Neural cell (in vitro differentiated cells): Measurements from ENCODE around the gene LRCH1. TPM values are rescaled to one million over a fixed set of nuclear protein-coding genes. Genes with fewer than 3 reads are reported as not detected.

Experiments used
- H2AFZ ChIP-seq: fragments of 200-600, 300-800 bp; sonication (generic), shearing (Covaris generic); 2 replicates; pipeline ENCODE4 v1.6.0; 2014; ENCODE audit warnings: low read depth, mild to moderate bottlenecking, antibody characterized with exemption, low read length, moderate library complexity
- H3F3A ChIP-seq: fragments of 200-600 bp; shearing (Covaris generic); 2 replicates; pipeline ENCODE4 v1.6.1; 2016; ENCODE audit warnings: mild to moderate bottlenecking, moderate library complexity, mixed read lengths, antibody characterized with exemption, low read length; ENCODE audit not compliant: insufficient read depth, poor library complexity, severe bottlenecking
- H3K27ac ChIP-seq: fragments of 200-600, 300-800 bp; sonication (generic), shearing (Covaris generic); 2 replicates; pipeline ENCODE4 v1.5.1; 2014; ENCODE audit warnings: mild to moderate bottlenecking, low read length, moderate library complexity
- H3K27me3 ChIP-seq: fragments of 300-800, 200-600 bp; sonication (generic), shearing (Covaris generic); 2 replicates; pipeline ENCODE4 v1.6.0; 2014; ENCODE audit warnings: mild to moderate bottlenecking, low read depth, low read length, moderate library complexity; ENCODE audit not compliant: insufficient read depth
- H3K36me3 ChIP-seq: fragments of 300-800, 200-600 bp; sonication (generic), shearing (Covaris generic); 2 replicates; pipeline ENCODE4 v1.5.1; 2014; ENCODE audit warnings: mild to moderate bottlenecking, antibody characterized with exemption, low read length, moderate library complexity; ENCODE audit not compliant: insufficient read depth
- H3K4me2 ChIP-seq: fragments of 300-800, 200-600 bp; sonication (generic), shearing (Covaris generic); 2 replicates; pipeline ENCODE4 v1.6.0; 2014; ENCODE audit warnings: mild to moderate bottlenecking, low read length
- H3K4me3 ChIP-seq: fragments of 300-800, 200-600 bp; sonication (generic), shearing (Covaris generic); 2 replicates; pipeline ENCODE4 v1.5.1; 2014; ENCODE audit warnings: mild to moderate bottlenecking, low read length, moderate library complexity
- H3K79me2 ChIP-seq: fragments of 200-600 bp; shearing (Covaris generic); replicated peaks from 2 replicates; pipeline ENCODE4 v1.6.0; 2014; ENCODE audit warnings: mild to moderate bottlenecking, low read length, moderate library complexity; ENCODE audit not compliant: insufficient read depth
- H3K9ac ChIP-seq: fragments of 300-800, 200-600 bp; sonication (generic), shearing (Covaris generic); 2 replicates; pipeline ENCODE4 v1.6.1; 2016; ENCODE audit warnings: mild to moderate bottlenecking, low read length, mixed read lengths
- H3K9me2 ChIP-seq: fragments of 200-600 bp; shearing (Covaris generic); 2 replicates; pipeline ENCODE4 v1.6.1; 2016; ENCODE audit warnings: mild to moderate bottlenecking, low read length, mixed read lengths; ENCODE audit not compliant: insufficient read depth
- H3K9me3 ChIP-seq: fragments of 200-600, 300-800 bp; sonication (generic), shearing (Covaris generic); 2 replicates; pipeline ENCODE4 v1.6.1; 2016; ENCODE audit warnings: mild to moderate bottlenecking, mixed run types, low read length, moderate library complexity, mixed read lengths
- H4K20me1 ChIP-seq: fragments of 200-600 bp; shearing (Covaris generic); 2 replicates; pipeline ENCODE4 v1.6.1; 2016; ENCODE audit warnings: mild to moderate bottlenecking, mixed run types; ENCODE audit not compliant: insufficient read depth
- EP300 ChIP-seq: fragments of 450-650 bp; conservative IDR thresholded peaks from 2 replicates; pipeline ENCODE4 v1.6.1; 2014; ENCODE audit warnings: antibody characterized with exemption, mild to moderate bottlenecking, moderate library complexity; ENCODE audit not compliant: poor library complexity, severe bottlenecking
- EZH2 ChIP-seq: fragments of 200-600, 300-800 bp; shearing (Covaris generic), sonication (generic); IDR thresholded peaks from 2 replicates; pipeline ENCODE4 v1.6.1; 2014; ENCODE audit warnings: antibody characterized with exemption, low read length, borderline replicate concordance, mild to moderate bottlenecking; ENCODE audit not compliant: insufficient read depth, poor library complexity, severe bottlenecking
- MXI1 ChIP-seq: fragments of 450-650 bp; conservative IDR thresholded peaks from 2 replicates; pipeline ENCODE4 v1.6.1; 2014; ENCODE audit warnings: antibody characterized with exemption, mild to moderate bottlenecking; ENCODE audit not compliant: poor library complexity, severe bottlenecking
- POLR2AphosphoS5 ChIP-seq: IDR thresholded peaks from 2 replicates; pipeline ENCODE4 v1.6.1; 2012
- RAD21 ChIP-seq: fragments of 450-650 bp; conservative IDR thresholded peaks from 2 replicates; pipeline ENCODE4 v1.6.1; 2014; ENCODE audit warnings: antibody characterized with exemption, mild to moderate bottlenecking, moderate library complexity
- REST ChIP-seq: IDR thresholded peaks from 2 replicates; pipeline ENCODE4 v1.6.1; 2012; ENCODE audit warnings: borderline replicate concordance
- SMC3 ChIP-seq: fragments of 450-650 bp; conservative IDR thresholded peaks from 2 replicates; pipeline ENCODE4 v1.6.1; 2014; ENCODE audit warnings: antibody characterized with exemption, mild to moderate bottlenecking, moderate library complexity; ENCODE audit not compliant: poor library complexity
- TAF1 ChIP-seq: IDR thresholded peaks from 2 replicates; pipeline ENCODE4 v1.6.1; 2012; ENCODE audit warnings: low read depth
- polyA plus RNA-seq: library from polyadenylated mRNA; depleted of rRNA; stranded (reverse); fragments of >200 nt; gene quantifications from 2 replicates; pipeline ENCODE4 v1.2.3, GENCODE V29; 2014
- TF ChIP-seq, protein P1 (sequence below): fragments of 450-650 bp; IDR thresholded peaks from 2 replicates; pipeline ENCODE4 v1.5.1; 2014; ENCODE audit warnings: antibody characterized with exemption, mild to moderate bottlenecking, moderate library complexity; ENCODE audit not compliant: poor library complexity, severe bottlenecking

LRCH1 gene
- polyA plus RNA-seq, 1 donor from 2014 or later: 15.4 TPM

- H3K4me3 ChIP-seq: no peak overlapping the region
Observed at GRCh38 chr13:46795321-46795720, 242.4 kb downstream of the LRCH1 start.

GRCh38 chr13:46796129-46796514, 243.2 kb downstream of the LRCH1 start:
- Histone ChIP-seq H3K27ac (peak overlapping the region; percentile 80), H3K79me2 (no peaks in the 10 kb centered on the region)

More at GRCh38 chr13:46795321-46795720, 242.4 kb downstream of the LRCH1 start:
- Histone ChIP-seq H4K20me1 (no peaks in the 10 kb centered on the region), H3K9me2 (no peaks in the 10 kb centered on the region), H3K27me3 (no peaks in the 10 kb centered on the region), H3K9ac (no peak overlapping the region), H3K36me3 (peaks cover 7% of the 10 kb centered on the region), H3K79me2 (no peaks in the 10 kb centered on the region), H3F3A (peaks cover 5% of the 10 kb centered on the region), H2AFZ (no peak overlapping the region), H3K9me3 (no peaks in the 10 kb centered on the region), H3K27ac (no peak overlapping the region), H3K4me2 (no peak overlapping the region)
- no peak for TF ChIP-seq POLR2AphosphoS5
- TF ChIP-seq, protein P1, sequence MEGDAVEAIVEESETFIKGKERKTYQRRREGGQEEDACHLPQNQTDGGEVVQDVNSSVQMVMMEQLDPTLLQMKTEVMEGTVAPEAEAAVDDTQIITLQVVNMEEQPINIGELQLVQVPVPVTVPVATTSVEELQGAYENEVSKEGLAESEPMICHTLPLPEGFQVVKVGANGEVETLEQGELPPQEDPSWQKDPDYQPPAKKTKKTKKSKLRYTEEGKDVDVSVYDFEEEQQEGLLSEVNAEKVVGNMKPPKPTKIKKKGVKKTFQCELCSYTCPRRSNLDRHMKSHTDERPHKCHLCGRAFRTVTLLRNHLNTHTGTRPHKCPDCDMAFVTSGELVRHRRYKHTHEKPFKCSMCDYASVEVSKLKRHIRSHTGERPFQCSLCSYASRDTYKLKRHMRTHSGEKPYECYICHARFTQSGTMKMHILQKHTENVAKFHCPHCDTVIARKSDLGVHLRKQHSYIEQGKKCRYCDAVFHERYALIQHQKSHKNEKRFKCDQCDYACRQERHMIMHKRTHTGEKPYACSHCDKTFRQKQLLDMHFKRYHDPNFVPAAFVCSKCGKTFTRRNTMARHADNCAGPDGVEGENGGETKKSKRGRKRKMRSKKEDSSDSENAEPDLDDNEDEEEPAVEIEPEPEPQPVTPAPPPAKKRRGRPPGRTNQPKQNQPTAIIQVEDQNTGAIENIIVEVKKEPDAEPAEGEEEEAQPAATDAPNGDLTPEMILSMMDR: no peak
- no peak for TF ChIP-seq REST
- TF ChIP-seq EZH2: no peak
- TF ChIP-seq EP300: no peak
- TF ChIP-seq SMC3: no peak
- no peak for TF ChIP-seq TAF1
- no peak for TF ChIP-seq RAD21

More at GRCh38 chr13:46796129-46796514, 243.2 kb downstream of the LRCH1 start:
- TF ChIP-seq SMC3 (no peak), RAD21 (no peak), EP300 (no peak), POLR2AphosphoS5 (no peak), MXI1 (no peak), REST (no peak), TAF1 (no peak), EZH2 (no peak)
- TF ChIP-seq, protein P1: no peak
- peak overlapping the region; percentile 82 for H3K4me3 ChIP-seq
- no peaks in the 10 kb centered on the region for H4K20me1 ChIP-seq
- peaks cover 5% of the 10 kb centered on the region for H3F3A ChIP-seq
- H3K9ac ChIP-seq: peak overlapping the region; percentile 82
- no peaks in the 10 kb centered on the region for H3K9me3 ChIP-seq
- no peaks in the 10 kb centered on the region for H3K9me2 ChIP-seq
- no peaks in the 10 kb centered on the region for H3K36me3 ChIP-seq
- H3K4me2 ChIP-seq: peak overlapping the region; percentile 30
- no peaks in the 10 kb centered on the region for H3K27me3 ChIP-seq
- H2AFZ ChIP-seq: peak overlapping the region; percentile 95
